H9 (cell line): ENCODE results near the gene SRXN1. TPM values are rescaled to one million over a fixed set of nuclear protein-coding genes. Genes with fewer than 3 reads are reported as not detected.

Source experiments
- DNase-seq: peaks from one replicate; pipeline ENCODE4 v3.0.0-alpha.2; 2017
- H2AFZ ChIP-seq: one replicate; pipeline ENCODE4 v1.6.1; 2013; ENCODE audit warnings: mild to moderate bottlenecking, low read length, control low read depth, moderate library complexity
- H2AK5ac ChIP-seq: 2 replicates; pipeline ENCODE4 v1.6.1; 2013; ENCODE audit warnings: low read length, control low read depth, mixed read lengths; ENCODE audit not compliant: insufficient read length
- H2BK120ac ChIP-seq: one replicate; pipeline ENCODE4 v1.6.1; 2013; ENCODE audit warnings: low read depth, mild to moderate bottlenecking, low read length, control low read depth, inconsistent platforms; ENCODE audit not compliant: poor library complexity, severe bottlenecking
- H2BK12ac ChIP-seq: 2 replicates; pipeline ENCODE4 v1.6.1; 2013; ENCODE audit warnings: low read length, control low read depth, mixed read lengths, low read depth; ENCODE audit not compliant: insufficient read length
- H2BK15ac ChIP-seq: 2 replicates; pipeline ENCODE4 v1.6.1; 2013; ENCODE audit warnings: low read depth, low read length, control low read depth
- H2BK20ac ChIP-seq: one replicate; pipeline ENCODE4 v1.6.1; 2013; ENCODE audit warnings: low read depth, mild to moderate bottlenecking, low read length, control low read depth, inconsistent platforms; ENCODE audit not compliant: poor library complexity, severe bottlenecking
- H2BK5ac ChIP-seq: 2 replicates; pipeline ENCODE4 v1.6.1; 2013; ENCODE audit warnings: low read length, control low read depth, mixed read lengths; ENCODE audit not compliant: insufficient read length
- H3K14ac ChIP-seq: 2 replicates; pipeline ENCODE4 v1.6.1; 2013; ENCODE audit warnings: low read length, control low read depth; ENCODE audit not compliant: insufficient read depth
- H3K18ac ChIP-seq: 2 replicates; pipeline ENCODE4 v1.6.1; 2013; ENCODE audit warnings: low read depth, mild to moderate bottlenecking, mixed read lengths, low read length, control low read depth; ENCODE audit not compliant: insufficient read length
- H3K23ac ChIP-seq: 2 replicates; pipeline ENCODE4 v1.6.1; 2013; ENCODE audit warnings: low read length, control low read depth, mixed read lengths, low read depth; ENCODE audit not compliant: insufficient read length
- H3K23me2 ChIP-seq: 2 replicates; pipeline ENCODE4 v1.6.1; 2013; ENCODE audit warnings: low read depth, mild to moderate bottlenecking, mixed read lengths, low read length, control low read depth; ENCODE audit not compliant: insufficient read length, poor library complexity, severe bottlenecking
- H3K27ac ChIP-seq: 2 replicates; pipeline ENCODE4 v1.5.1; 2013; ENCODE audit warnings: low read length, control low read depth, mixed read lengths, low read depth; ENCODE audit not compliant: insufficient read length
- H3K27me3 ChIP-seq: 2 replicates; pipeline ENCODE4 v1.6.1; 2013; ENCODE audit warnings: low read length, control low read depth, inconsistent platforms; ENCODE audit not compliant: insufficient read depth
- H3K4ac ChIP-seq: 2 replicates; pipeline ENCODE4 v1.6.1; 2013; ENCODE audit warnings: low read depth, mild to moderate bottlenecking, control low read depth, inconsistent platforms, low read length, moderate library complexity
- H3K4me1 ChIP-seq: 2 replicates; pipeline ENCODE4 v1.6.1; 2013; ENCODE audit warnings: low read length, control low read depth, inconsistent platforms; ENCODE audit not compliant: insufficient read depth
- H3K4me2 ChIP-seq: 2 replicates; pipeline ENCODE4 v1.6.1; 2013; ENCODE audit warnings: low read length, control low read depth, mixed read lengths; ENCODE audit not compliant: insufficient read length, insufficient read depth
- H3K56ac ChIP-seq: 2 replicates; pipeline ENCODE4 v1.6.1; 2013; ENCODE audit warnings: low read depth, mild to moderate bottlenecking, mixed read lengths, low read length, control low read depth; ENCODE audit not compliant: insufficient read length
- H3K79me1 ChIP-seq: 2 replicates; pipeline ENCODE4 v1.6.1; 2013; ENCODE audit warnings: low read depth, mild to moderate bottlenecking, moderate library complexity, low read length, control low read depth, inconsistent platforms; ENCODE audit not compliant: insufficient read depth, poor library complexity, severe bottlenecking
- H3K79me2 ChIP-seq: 2 replicates; pipeline ENCODE4 v1.6.1; 2013; ENCODE audit warnings: low read length, control low read depth, inconsistent platforms; ENCODE audit not compliant: insufficient read depth
- H3K9ac ChIP-seq: 2 replicates; pipeline ENCODE4 v1.6.1; 2013; ENCODE audit warnings: low read length, control low read depth, mixed read lengths; ENCODE audit not compliant: insufficient read length; ENCODE audit errors: extremely low read depth
- H3K9me3 ChIP-seq: one replicate; pipeline ENCODE4 v1.6.1; 2013; ENCODE audit warnings: low read depth, low read length, inconsistent platforms; ENCODE audit not compliant: control insufficient read depth
- H3T11ph ChIP-seq: one replicate; pipeline ENCODE4 v1.6.1; 2013; ENCODE audit warnings: mild to moderate bottlenecking, low read length, control low read depth, inconsistent platforms
- H4K20me1 ChIP-seq: one replicate; pipeline ENCODE4 v1.6.1; 2013; ENCODE audit not compliant: control insufficient read depth, insufficient read length, insufficient read depth
- H4K5ac ChIP-seq: 2 replicates; pipeline ENCODE4 v1.6.1; 2013; ENCODE audit warnings: low read depth, mild to moderate bottlenecking, mixed read lengths, low read length, control low read depth; ENCODE audit not compliant: insufficient read length
- H4K8ac ChIP-seq: replicated peaks from 2 replicates; pipeline ENCODE4 v1.6.1; 2013; ENCODE audit warnings: low read length, control low read depth, mixed read lengths, low read depth; ENCODE audit not compliant: insufficient read length
- H4K91ac ChIP-seq: 2 replicates; pipeline ENCODE4 v1.6.1; 2013; ENCODE audit warnings: low read depth, mild to moderate bottlenecking, moderate library complexity, mixed read lengths, low read length, control low read depth; ENCODE audit not compliant: insufficient read length
- H3K27ac Mint-ChIP-seq, 3 experiments: 2 replicates in 2 of 3; 3 replicates in 1 of 3; pipeline ENCODE4 v1.8.0; 2020 to 2021; ENCODE audit warnings: mixed read lengths in 3 of 3, mild to moderate bottlenecking in 1 of 3, moderate library complexity in 1 of 3
- H3K27me3 Mint-ChIP-seq: 2 replicates; pipeline ENCODE4 v1.8.0; 2021; ENCODE audit warnings: low read depth, mild to moderate bottlenecking, moderate library complexity, mixed read lengths
- H3K36me3 Mint-ChIP-seq, 3 experiments: 2 replicates in 2 of 3; 3 replicates in 1 of 3; pipeline ENCODE4 v1.8.0; 2020 to 2021; ENCODE audit warnings: low read depth in 3 of 3, mixed read lengths in 3 of 3; ENCODE audit not compliant: insufficient read depth in 1 of 3
- H3K4me1 Mint-ChIP-seq, 2 experiments: 2 replicates each; pipeline ENCODE4 v1.8.0; 2020; ENCODE audit warnings: mixed read lengths in 2 of 2
- H3K4me3 Mint-ChIP-seq, 2 experiments: 2 replicates in 1 of 2; 3 replicates in 1 of 2; pipeline ENCODE4 v1.8.0; 2020 to 2021; ENCODE audit warnings: mild to moderate bottlenecking in 2 of 2, mixed read lengths in 2 of 2, moderate library complexity in 1 of 2
- H3K9me3 Mint-ChIP-seq, 2 experiments: 2 replicates in 1 of 2; 3 replicates in 1 of 2; pipeline ENCODE4 v1.8.0; 2020; ENCODE audit warnings: mild to moderate bottlenecking in 2 of 2, mixed read lengths in 2 of 2, moderate library complexity in 1 of 2
- WGBS: extraction: QIAGEN DNeasy Blood & Tissue Kit; methylation state at CpG from one replicate; pipeline ENCODE4 v1.1.7; 2013; ENCODE audit warnings: missing lambda C conversion rate, low lambda C conversion rate, mixed read lengths; ENCODE audit not compliant: insufficient read length; ENCODE audit errors: extremely low coverage; 5-methylcytosine and 5-hydroxymethylcytosine counted together
- total RNA-seq: library from RNA; stranded (reverse); gene quantifications from 2 replicates; pipeline ENCODE4 v1.2.1, GENCODE V29; 2021
- TF ChIP-seq, protein P1 (sequence below): fragments of 200-600 bp; sonication (generic); conservative IDR thresholded peaks from 3 replicates; pipeline ENCODE4 v1.8.0; 2021; ENCODE audit warnings: antibody characterized with exemption, mild to moderate bottlenecking

The SRXN1 gene
- total RNA-seq, 1 experiment from 2014 or later, result 25.7 TPM

DNA sequence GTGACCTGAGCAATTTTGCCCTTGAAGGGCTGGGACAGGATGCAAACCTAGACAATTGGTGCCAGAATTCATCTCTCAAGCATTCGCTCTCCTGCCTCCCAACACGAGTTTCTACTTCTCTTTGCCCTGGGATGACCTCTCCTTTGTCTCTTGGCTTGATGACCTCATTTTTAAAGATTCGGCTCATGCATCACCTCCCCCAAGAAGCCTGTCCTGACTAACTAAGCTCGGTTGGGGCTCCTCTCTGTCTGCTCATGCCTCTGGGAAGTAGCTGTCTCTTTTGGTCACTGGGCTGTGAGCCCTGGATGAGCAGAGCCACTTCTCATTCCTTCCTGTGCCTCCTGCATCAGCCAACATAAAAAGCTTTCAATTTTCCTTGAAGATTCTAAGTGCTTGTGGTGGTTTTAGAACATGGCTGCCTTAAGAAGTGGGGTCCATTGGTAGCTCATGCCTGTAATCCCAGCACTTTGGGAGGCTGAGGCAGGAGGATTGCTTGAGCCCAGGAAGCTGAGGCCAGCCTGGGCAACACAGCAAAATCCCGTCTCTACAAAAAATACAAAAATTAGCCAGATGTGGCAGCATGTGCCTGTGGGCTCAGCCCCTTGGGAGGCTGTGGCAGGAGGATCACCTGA lies 31.8 kb downstream of the SRXN1 start:
- no peak overlapping the region for H3K18ac ChIP-seq
- no CpG with 5 or more reads among the region's 5 CpGs for WGBS
- H4K5ac ChIP-seq, result no peak overlapping the region
- no peak overlapping the region for H3K9ac ChIP-seq
- peaks cover 13 to 22% of the 10 kb centered on the region in 2 experiments for H3K4me1 Mint-ChIP-seq
- no peak overlapping the region for H2BK20ac ChIP-seq
- H3K23ac ChIP-seq, result no peak overlapping the region
- no peak overlapping the region for H3T11ph ChIP-seq
- no peaks in the 10 kb centered on the region for H4K20me1 ChIP-seq
- H3K4me3 Mint-ChIP-seq, result no peak overlapping the region
- H3K27ac Mint-ChIP-seq, result no peak overlapping the region
- H3K4ac ChIP-seq, result no peak overlapping the region
- H3K9me3 Mint-ChIP-seq, result peaks cover 6 to 7% of the 10 kb centered on the region in 2 experiments
- H2AFZ ChIP-seq, result no peak overlapping the region
- H3K56ac ChIP-seq, result peak overlapping the region; percentile 47
- no peak overlapping the region for H4K8ac ChIP-seq
- H2BK5ac ChIP-seq, result no peak overlapping the region
- no peak overlapping the region for H4K91ac ChIP-seq
- H3K14ac ChIP-seq, result no peak overlapping the region; the same call in 1 of the 2 replicates
- H3K9me3 ChIP-seq, result peaks cover 4% of the 10 kb centered on the region
- H2BK12ac ChIP-seq, result no peak overlapping the region
- H3K4me2 ChIP-seq, result no peak overlapping the region
- TF ChIP-seq, protein P1, sequence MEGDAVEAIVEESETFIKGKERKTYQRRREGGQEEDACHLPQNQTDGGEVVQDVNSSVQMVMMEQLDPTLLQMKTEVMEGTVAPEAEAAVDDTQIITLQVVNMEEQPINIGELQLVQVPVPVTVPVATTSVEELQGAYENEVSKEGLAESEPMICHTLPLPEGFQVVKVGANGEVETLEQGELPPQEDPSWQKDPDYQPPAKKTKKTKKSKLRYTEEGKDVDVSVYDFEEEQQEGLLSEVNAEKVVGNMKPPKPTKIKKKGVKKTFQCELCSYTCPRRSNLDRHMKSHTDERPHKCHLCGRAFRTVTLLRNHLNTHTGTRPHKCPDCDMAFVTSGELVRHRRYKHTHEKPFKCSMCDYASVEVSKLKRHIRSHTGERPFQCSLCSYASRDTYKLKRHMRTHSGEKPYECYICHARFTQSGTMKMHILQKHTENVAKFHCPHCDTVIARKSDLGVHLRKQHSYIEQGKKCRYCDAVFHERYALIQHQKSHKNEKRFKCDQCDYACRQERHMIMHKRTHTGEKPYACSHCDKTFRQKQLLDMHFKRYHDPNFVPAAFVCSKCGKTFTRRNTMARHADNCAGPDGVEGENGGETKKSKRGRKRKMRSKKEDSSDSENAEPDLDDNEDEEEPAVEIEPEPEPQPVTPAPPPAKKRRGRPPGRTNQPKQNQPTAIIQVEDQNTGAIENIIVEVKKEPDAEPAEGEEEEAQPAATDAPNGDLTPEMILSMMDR, result no peak
- H2BK15ac ChIP-seq, result no peak overlapping the region
- no peak overlapping the region for H2AK5ac ChIP-seq
- H3K27me3 ChIP-seq, result no peaks in the 10 kb centered on the region
- no peaks in the 10 kb centered on the region for H3K79me2 ChIP-seq
- H3K27ac ChIP-seq, result no peak overlapping the region
- H2BK120ac ChIP-seq, result no peak overlapping the region
- peaks cover 0 to 5% (median 0%) of the 10 kb centered on the region in 3 experiments; a peak in 2 of 7 replicates for H3K36me3 Mint-ChIP-seq
- no peak for DNase-seq
- H3K79me1 ChIP-seq, result no peaks in the 10 kb centered on the region
- H3K27me3 Mint-ChIP-seq, result peaks cover 14% of the 10 kb centered on the region
- no peaks in the 10 kb centered on the region for H3K23me2 ChIP-seq
- 0 out of 2 replicates have a peak, but pooled peaks cover 5% of the 10 kb centered on the region for H3K4me1 ChIP-seq
